ENCODE data around the gene ZCCHC7. TPM values are rescaled to one million over a fixed set of nuclear protein-coding genes. Genes with fewer than 3 reads are reported as not detected.

ZCCHC7 gene
- total RNA-seq, 1 experiment from 2014 or later = 31.2 TPM

GRCh38 chr9:37146410-37146809, 26.0 kb downstream of the ZCCHC7 start:
- H4K20me1 ChIP-seq (ENCODE audit: insufficient read depth) = peaks cover 4% of the 10 kb centered on the region; the same call in 1 of the 2 replicates
- POLR2A ChIA-PET = no interaction called here
- no peaks in the 10 kb centered on the region for H3K9me3 ChIP-seq (ENCODE audit: control insufficient read depth in 1 of 2, insufficient read depth in 1 of 2, low read depth in 1 of 2, low read length in 2 of 2)
- TF ChIP-seq SRF (IDR thresholded peaks at IDR 0.05; ENCODE audit: low read depth) = no peak
- no peak for TF ChIP-seq REST (IDR thresholded peaks at IDR 0.05; ENCODE audit: low read depth)
- no peak for TF ChIP-seq POLR2A (IDR thresholded peaks at IDR 0.05; ENCODE audit: borderline replicate concordance, extremely low read depth, insufficient read depth, insufficient read length)
- H3K9ac ChIP-seq (ENCODE audit: low read length) = no peak overlapping the region
- ATAC-seq = no peak
- no peak overlapping the region for H2AFZ ChIP-seq (ENCODE audit: low read depth, low read length, poor library complexity, severe bottlenecking)
- intact Hi-C loops (cut with micrococcal nuclease) = loop anchor here (5.0 kb wide), 1 partner anchor 51 kb away; no protein-coding TSS in a partner anchor
- no peak for DNase-seq (ENCODE audit: low read depth, low spot score)
- H3K4me2 ChIP-seq (ENCODE audit: low read length) = no peak overlapping the region
- H3K9me2 ChIP-seq (ENCODE audit: insufficient read depth) = no peaks in the 10 kb centered on the region
- BruUV-seq (replicated peaks) = no TSS peak
- no peak overlapping the region for H3K27ac ChIP-seq (ENCODE audit: low read depth, low read length)
- CTCF ChIA-PET = no interaction called here
- H3K27me3 ChIP-seq (ENCODE audit: insufficient read depth, low read length) = no peaks in the 10 kb centered on the region
- RAD21 ChIA-PET (ENCODE audit: low non-redundant PET in 1 of 2, low total read pairs in 2 of 2, uncharacterized antibody in 2 of 2, unreplicated experiment in 2 of 2) = no interaction called here
- no peaks in the 10 kb centered on the region for H3K36me3 ChIP-seq (ENCODE audit: control insufficient read depth in 1 of 2, insufficient read depth in 2 of 2, low read length in 2 of 2)
- H3K4me1 ChIP-seq (ENCODE audit: control insufficient read depth in 1 of 2, insufficient read depth in 2 of 2, low read length in 2 of 2) = peaks cover 6 to 7% of the 10 kb centered on the region in 2 experiments
- peaks cover 69% of the 10 kb centered on the region for H3K79me2 ChIP-seq (ENCODE audit: insufficient read depth, low read length)
- H3K4me3 ChIP-seq (replicated peaks in 1 of 2; ENCODE audit: low read depth in 1 of 2, low read length in 2 of 2) = no peak overlapping the region

- Histone ChIP-seq H3K9me2 (ENCODE audit: insufficient read depth) (no peaks in the 10 kb centered on the region), H3K4me1 (ENCODE audit: control insufficient read depth in 1 of 2, insufficient read depth in 2 of 2, low read length in 2 of 2) (peaks cover 6 to 7% of the 10 kb centered on the region in 2 experiments), H4K20me1 (ENCODE audit: insufficient read depth) (peaks cover 4% of the 10 kb centered on the region; the same call in 1 of the 2 replicates), H3K9ac (ENCODE audit: low read length) (no peak overlapping the region), H3K27me3 (ENCODE audit: insufficient read depth, low read length) (no peaks in the 10 kb centered on the region), H3K79me2 (ENCODE audit: insufficient read depth, low read length) (peaks cover 63% of the 10 kb centered on the region), H3K4me3 (replicated peaks in 1 of 2; ENCODE audit: low read depth in 1 of 2, low read length in 2 of 2) (no peak overlapping the region), H3K27ac (ENCODE audit: low read depth, low read length) (no peak overlapping the region), H3K4me2 (ENCODE audit: low read length) (no peak overlapping the region), H3K36me3 (ENCODE audit: control insufficient read depth in 1 of 2, insufficient read depth in 2 of 2, low read length in 2 of 2) (no peaks in the 10 kb centered on the region), H3K9me3 (ENCODE audit: control insufficient read depth in 1 of 2, insufficient read depth in 1 of 2, low read depth in 1 of 2, low read length in 2 of 2) (no peaks in the 10 kb centered on the region), H2AFZ (ENCODE audit: low read depth, low read length, poor library complexity, severe bottlenecking) (no peak overlapping the region)
- ATAC-seq = no peak
- intact Hi-C loops (cut with micrococcal nuclease) = loop anchor here (5.0 kb wide), 1 partner anchor 49 kb away; no protein-coding TSS in a partner anchor
- TF ChIP-seq SP1 (IDR thresholded peaks at IDR 0.05; ENCODE audit: low read depth) (no peak), ZNF274 (IDR thresholded peaks at IDR 0.05; ENCODE audit: low read depth, low read length) (no peak)
- BruUV-seq (replicated peaks) = no TSS peak
- ChIA-PET POLR2A (no interaction called here), CTCF (no interaction called here), RAD21 (ENCODE audit: low non-redundant PET in 1 of 2, low total read pairs in 2 of 2, uncharacterized antibody in 2 of 2, unreplicated experiment in 2 of 2) (no interaction called here)
- no peak for DNase-seq (ENCODE audit: low read depth, low spot score)
These were observed 27.8 kb downstream of the ZCCHC7 start for GRCh38 chr9:37148181-37148580.

Measured in HCT116 (cell line).